Astrocyte of the spinal cord (primary cell): ENCODE data around the gene ERCC6.

Experiments used
- DNase-seq: peaks from one replicate; pipeline ENCODE4 v3.0.0; 2011; ENCODE audit warnings: low read depth, low spot score
- H3K4me3 ChIP-seq: 2 replicates; pipeline ENCODE4 v1.5.1; 2011; ENCODE audit warnings: low read depth, mild to moderate bottlenecking, low read length, moderate library complexity
- CTCF ChIP-seq: IDR thresholded peaks from 2 replicates; pipeline ENCODE4 v1.5.1; 2012; ENCODE audit warnings: low read depth, mild to moderate bottlenecking, low read length, inconsistent platforms
- in situ Hi-C: cut with HindIII; loops from 2 replicates; pipeline ENCODE4 v1.10.0; 2017; ENCODE audit warnings: low sequenced_read_pairs

Gene ERCC6

GRCh38 chr10:49552277-49552676, 13.4 kb upstream of the ERCC6 start:
- no peak for TF ChIP-seq CTCF
- in situ Hi-C loops = no loop called here
- peak; percentile 80 for DNase-seq
- no peak overlapping the region for H3K4me3 ChIP-seq

GRCh38 chr10:49550563-49550962, 11.6 kb upstream of the ERCC6 start:
- in situ Hi-C loops = no loop called here
- H3K4me3 ChIP-seq = no peak overlapping the region
- no peak for TF ChIP-seq CTCF
- peak; percentile 64 for DNase-seq

GRCh38 chr10:49549640-49550346, 10.9 kb upstream of the ERCC6 start:
- DNase-seq = no peak
- no peak overlapping the region for H3K4me3 ChIP-seq
- no peak for TF ChIP-seq CTCF
- in situ Hi-C loops = no loop called here

- TF ChIP-seq CTCF = no peak
- in situ Hi-C loops = no loop called here
- H3K4me3 ChIP-seq = no peak overlapping the region
- no peak for DNase-seq
Observed at GRCh38 chr10:49543604-49544003, 4.7 kb upstream of the ERCC6 start.

- no peak for DNase-seq
- in situ Hi-C loops = no loop called here
- TF ChIP-seq CTCF = no peak
- no peak overlapping the region for H3K4me3 ChIP-seq
Observed at GRCh38 chr10:49542353-49542752, 3.4 kb upstream of the ERCC6 start.

- no peak overlapping the region for H3K4me3 ChIP-seq
- no peak for TF ChIP-seq CTCF
- in situ Hi-C loops = no loop called here
- DNase-seq = no peak
Observed at GRCh38 chr10:49541762-49542161, 2.8 kb upstream of the ERCC6 start.
